Right atrium auricular region (tissue), 2 donors: ENCODE measurements around the gene FLOT2. TPM values are rescaled to one million over a fixed set of nuclear protein-coding genes. Genes with fewer than 3 reads are reported as not detected.
A peak's percentile ranks its signal among the peaks of the same experiment; 100 is the strongest.
"Not testable (repeated sequence)": the region's sequence is repeated elsewhere in the genome, so short reads cannot be mapped to it uniquely, and the experiment has no call there.

Experiments used
- DNase-seq: peaks from one replicate; pipeline ENCODE4 v3.0.0-alpha.2; 2019; ENCODE audit warnings: low spot score
- H3K27ac ChIP-seq, 2 donors: fragments of 200-600 bp; sonication (generic); 1 replicate in 1 of 2; 2 replicates in 1 of 2; pipeline ENCODE4 v1.5.1; 2016 to 2019
- H3K27me3 ChIP-seq, 2 donors: fragments of 200-600 bp; sonication (generic); one replicate each; pipeline versions ENCODE4 v1.5.1 to v1.6.0; 2017 to 2019
- H3K36me3 ChIP-seq: fragments of 200-600 bp; sonication (generic); one replicate; pipeline ENCODE4 v1.5.1; 2016
- H3K4me1 ChIP-seq, 2 donors: fragments of 200-600 bp; sonication (generic); one replicate each; pipeline versions ENCODE4 v1.5.1 to v1.6.0; 2017 to 2019
- H3K4me3 ChIP-seq, 2 donors: fragments of 200-600 bp; sonication (generic); 1 replicate in 1 of 2; 2 replicates in 1 of 2; pipeline ENCODE4 v1.5.1; 2017 to 2019; ENCODE audit warnings: mild to moderate bottlenecking in 1 of 2, moderate library complexity in 1 of 2
- H3K9me3 ChIP-seq, 2 donors: fragments of 200-600 bp; sonication (generic); one replicate each; pipeline ENCODE4 v1.5.1; 2019
- CTCF ChIP-seq, 2 donors: fragments of 200-600 bp; sonication (generic); IDR thresholded peaks; one replicate each; pipeline ENCODE4 v1.5.1; 2019; ENCODE audit warnings: antibody characterized with exemption in 2 of 2
- total RNA-seq, 2 donors: library from RNA; depleted of rRNA; stranded (reverse); fragments of >200 nt; gene quantifications; one replicate each; pipeline ENCODE4 v1.1.0, GENCODE V29; 2016

Gene FLOT2
- total RNA-seq, 2 donors from 2014 or later: 52.8 to 57.7 TPM

- Histone ChIP-seq H3K27ac (peak overlapping the region; percentile 71 to 72), H3K27me3 (no peaks in the 10 kb centered on the region), H3K36me3 (peaks cover 27% of the 10 kb centered on the region), H3K9me3 (no peaks in the 10 kb centered on the region), H3K4me3 (peak overlapping the region; percentile 68 to 83), H3K4me1 (peaks cover 0 to 9% of the 10 kb centered on the region in 2 donors)
- TF ChIP-seq CTCF (IDR thresholded peaks at IDR 0.05): no peak
- no peak for DNase-seq
These were observed 42.2 kb downstream of the FLOT2 start for GRCh38 chr17:28855336-28855679.

- peaks cover 21% of the 10 kb centered on the region for H3K36me3 ChIP-seq
- no peaks in the 10 kb centered on the region for H3K9me3 ChIP-seq
- peak within 1 kb of the TSS; percentile 71 to 72 for H3K27ac ChIP-seq
- H3K27me3 ChIP-seq: no peaks in the 10 kb centered on the region
- peaks cover 0 to 9% of the 10 kb centered on the region in 2 donors for H3K4me1 ChIP-seq
- TF ChIP-seq CTCF (IDR thresholded peaks at IDR 0.05): no peak
- H3K4me3 ChIP-seq: peak within 1 kb of the TSS; percentile 68 to 83
- DNase-seq: peak; percentile 83
These were observed 42.8 kb downstream of the FLOT2 start, which contains the start of gene ERAL1 for GRCh38 chr17:28854457-28855335. TSS of gene ERAL1 (plus strand) at chr17:28855016. CDS start at chr17:28855035, 19 bp downstream.

GRCh38 chr17:28853295-28853694 lies 44.2 kb downstream of the FLOT2 start:
- Histone ChIP-seq H3K9me3 (no peaks in the 10 kb centered on the region), H3K4me3 (no peak overlapping the region), H3K36me3 (peaks cover 7% of the 10 kb centered on the region), H3K4me1 (peaks cover 0 to 9% of the 10 kb centered on the region in 2 donors), H3K27ac (no peak overlapping the region), H3K27me3 (no peaks in the 10 kb centered on the region)
- no peak for TF ChIP-seq CTCF (IDR thresholded peaks at IDR 0.05)
- no peak for DNase-seq

GRCh38 chr17:28849281-28849680 lies 48.3 kb downstream of the FLOT2 start:
- Histone ChIP-seq H3K27ac (no peak overlapping the region), H3K4me1 (no peaks in the 10 kb centered on the region), H3K27me3 (no peaks in the 10 kb centered on the region), H3K9me3 (no peaks in the 10 kb centered on the region), H3K4me3 (no peak overlapping the region), H3K36me3 (no peaks in the 10 kb centered on the region)
- DNase-seq: no peak
- no peak for TF ChIP-seq CTCF (IDR thresholded peaks at IDR 0.05)

- not testable (repeated sequence) for H3K36me3 ChIP-seq, DNase-seq
These were observed 48.9 kb downstream of the FLOT2 start for GRCh38 chr17:28848667-28849066.

GRCh38 chr17:28846699-28847098 lies 50.8 kb downstream of the FLOT2 start:
- not testable (repeated sequence) for DNase-seq, H3K36me3 ChIP-seq, H3K27ac ChIP-seq, H3K27me3 ChIP-seq, H3K4me3 ChIP-seq, H3K4me1 ChIP-seq, H3K9me3 ChIP-seq

More at GRCh38 chr17:28848667-28849066, 48.9 kb downstream of the FLOT2 start:
- not testable (repeated sequence) for H3K27ac ChIP-seq, H3K4me3 ChIP-seq, H3K27me3 ChIP-seq, H3K9me3 ChIP-seq, H3K4me1 ChIP-seq
- TF ChIP-seq CTCF (IDR thresholded peaks at IDR 0.05): peak in 1 of 2 donors; percentile 45
